DMS79 treated with DMSO at 0.1 percent for 48 hours (cell line): Measurements from ENCODE around the gene CEP120.

Experiments used
- DNase-seq: peaks from one replicate; lab custom pipeline; 2025; lab: John Stamatoyannopoulos, UW

CEP120 gene

GRCh38 chr5:123299136-123299535, 124.1 kb downstream of the CEP120 start:
- no peak for DNase-seq

GRCh38 chr5:123298335-123299030, 124.7 kb downstream of the CEP120 start:
- DNase-seq, result no peak

DNA sequence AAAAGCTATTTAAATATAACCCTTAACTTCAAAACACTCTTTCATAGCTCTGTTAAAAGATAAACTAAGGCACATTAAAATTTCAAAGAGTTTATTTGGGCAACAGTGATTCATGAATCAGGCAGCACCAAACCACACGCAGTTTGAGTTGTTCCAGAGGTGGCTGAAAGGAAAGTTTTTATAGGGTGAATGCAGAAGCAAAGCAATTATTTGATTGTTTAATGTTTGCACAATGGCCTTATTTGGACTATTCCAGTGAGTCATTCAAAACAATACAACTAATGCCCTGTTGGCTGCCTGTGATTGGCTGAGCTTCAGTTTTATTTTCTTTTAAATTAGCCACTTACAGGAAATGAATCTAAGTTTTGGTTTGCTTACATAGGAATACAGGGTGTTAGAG, 125.3 kb downstream of the CEP120 start:
- DNase-seq, result no peak

- DNase-seq, result no peak
These were observed 125.9 kb downstream of the CEP120 start for GRCh38 chr5:123297198-123297831.
